ENCODE results near the gene MED23. TPM values are rescaled to one million over a fixed set of nuclear protein-coding genes. Genes with fewer than 3 reads are reported as not detected.

Gene MED23
- total RNA-seq, 1 donor from 2014 or later = 35.1 TPM

Other genes with a start within 250 kb of the MED23 start
- not detected in 2 replicates for gene ARG1, start 55.0 kb downstream of the MED23 start, total RNA-seq
- gene ENPP3, start 9.1 kb upstream of the MED23 start, total RNA-seq = 0.22 and 0.40 TPM in 2 replicates
- not detected in 2 replicates for gene OR2A4, start 73.2 kb upstream of the MED23 start, total RNA-seq
- gene CTAGE9, start 82.8 kb upstream of the MED23 start, total RNA-seq = not detected in 2 replicates
- gene ENPP1, start 179.8 kb upstream of the MED23 start, total RNA-seq = 0.22 and 0.40 TPM in 2 replicates